ENCODE data around the gene CCNYL1.

Gene CCNYL1

DNA sequence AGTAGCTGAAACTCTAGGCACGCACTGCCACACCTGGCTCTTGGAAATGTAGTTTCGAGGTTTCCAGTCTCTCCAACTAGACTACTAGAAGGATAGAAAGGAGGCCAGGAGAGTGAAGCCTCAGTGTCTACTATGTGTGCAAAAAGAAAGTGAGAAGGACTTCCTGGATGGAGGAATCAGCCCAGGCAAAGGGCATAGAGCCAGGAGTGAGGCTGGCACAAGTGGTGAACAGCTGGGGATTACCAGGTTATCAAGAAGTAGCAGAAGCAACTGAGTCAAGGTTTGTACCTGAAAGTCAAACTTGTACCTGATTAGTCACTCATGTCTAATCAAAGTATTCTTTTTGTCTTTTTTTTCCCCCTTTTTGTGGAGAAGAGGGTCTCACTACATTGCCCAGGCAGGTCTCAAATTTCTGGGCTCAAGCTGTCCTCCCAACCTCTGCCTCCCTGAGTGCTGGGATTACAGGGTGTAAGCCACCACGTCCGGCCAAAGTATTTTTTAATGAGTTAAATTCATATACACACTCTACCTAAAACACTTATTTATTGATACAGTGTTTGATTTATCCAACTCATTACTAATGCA is 67.0 kb downstream of the CCNYL1 start:
- DNase-seq (ENCODE audit: low read depth) = no peak
- no peak overlapping the region for H3K4me3 ChIP-seq (ENCODE audit: low read depth, low read length)

DNA sequence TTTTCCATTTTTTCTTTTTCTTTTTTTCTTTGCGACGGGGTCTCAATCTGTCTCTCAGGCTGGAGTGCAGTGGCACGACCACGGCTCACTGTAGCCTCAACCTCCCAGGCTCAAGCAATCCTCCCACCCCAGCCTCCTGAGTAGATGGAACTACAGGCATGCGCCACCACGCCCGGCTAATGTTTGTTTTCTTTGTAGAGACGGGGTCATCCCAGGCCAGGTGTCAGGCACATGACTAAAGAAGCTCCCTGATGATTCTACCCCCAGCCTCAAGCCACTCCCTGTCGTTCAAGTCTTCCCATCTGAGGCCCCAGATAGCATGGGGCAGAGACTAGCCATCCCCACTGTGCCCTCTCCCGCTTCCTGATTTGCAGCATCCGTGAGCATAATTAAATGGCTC is 68.1 kb downstream of the CCNYL1 start:
- no peak for DNase-seq (ENCODE audit: low read depth)

DNA sequence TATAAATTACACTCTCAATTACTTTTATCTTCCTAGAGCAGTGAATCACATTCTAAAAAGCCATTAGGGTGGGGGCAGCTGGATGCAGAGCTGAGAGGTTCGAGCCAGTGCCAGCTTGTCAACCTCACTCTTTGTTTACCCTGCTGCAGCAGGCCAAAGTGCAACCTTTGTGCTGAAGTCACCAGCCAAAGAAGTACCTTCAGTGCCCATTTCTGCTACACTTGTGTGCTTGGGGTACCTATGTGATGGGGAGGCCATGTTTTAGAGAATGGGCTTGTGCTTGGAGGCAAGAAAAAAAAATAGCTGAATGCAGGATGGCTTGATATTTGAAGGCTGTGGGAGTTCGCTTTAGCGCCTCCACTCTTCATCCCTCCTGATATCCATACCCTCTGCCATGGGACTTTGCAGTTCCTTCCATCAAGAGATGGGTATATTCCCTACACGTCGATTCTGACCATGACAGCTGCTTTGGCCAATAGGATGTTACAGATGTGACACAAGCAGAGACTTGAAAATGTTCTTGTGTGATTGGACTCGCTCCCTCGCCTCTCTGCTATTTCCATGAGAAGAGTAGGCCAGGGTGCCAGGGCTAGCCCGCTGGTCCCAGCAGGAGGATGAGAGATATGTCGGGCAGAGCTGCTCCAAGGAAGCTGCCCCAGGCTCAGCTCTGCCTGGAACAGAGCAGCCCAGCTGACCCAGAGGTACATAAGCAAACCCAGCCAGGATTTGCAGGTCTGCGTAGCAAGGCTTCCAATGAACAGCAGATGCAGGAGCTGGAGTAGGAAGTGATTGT is 71.0 kb downstream of the CCNYL1 start:
- DNase-seq (ENCODE audit: low read depth) = no peak
- H3K4me3 ChIP-seq (ENCODE audit: low read depth, low read length) = no peak overlapping the region

More for the DNA sequence above, 68.1 kb downstream of the CCNYL1 start:
- no peak overlapping the region for H3K4me3 ChIP-seq (ENCODE audit: low read depth, low read length)

DNA sequence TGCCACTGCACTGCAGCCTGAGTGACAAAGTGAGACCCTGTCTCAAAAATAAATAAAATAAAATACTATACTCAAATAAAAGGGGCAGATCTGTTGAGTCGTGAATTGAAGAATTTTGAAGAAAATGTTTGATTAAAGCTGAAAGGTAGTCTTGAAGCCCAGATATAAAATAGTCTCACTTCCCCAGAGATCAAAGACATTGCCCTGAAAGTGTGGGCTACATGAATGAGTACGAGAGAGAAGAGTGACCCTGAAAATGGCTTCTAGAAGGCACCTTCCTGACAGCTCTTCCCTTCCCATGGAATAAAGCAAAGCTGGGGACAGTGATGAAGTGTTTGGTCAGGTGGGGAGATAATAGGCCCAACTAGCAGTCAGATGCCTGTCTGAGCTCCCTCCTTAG is 72.1 kb downstream of the CCNYL1 start:
- no peak overlapping the region for H3K4me3 ChIP-seq (ENCODE audit: low read depth, low read length)
- no peak for DNase-seq (ENCODE audit: low read depth)

DNA sequence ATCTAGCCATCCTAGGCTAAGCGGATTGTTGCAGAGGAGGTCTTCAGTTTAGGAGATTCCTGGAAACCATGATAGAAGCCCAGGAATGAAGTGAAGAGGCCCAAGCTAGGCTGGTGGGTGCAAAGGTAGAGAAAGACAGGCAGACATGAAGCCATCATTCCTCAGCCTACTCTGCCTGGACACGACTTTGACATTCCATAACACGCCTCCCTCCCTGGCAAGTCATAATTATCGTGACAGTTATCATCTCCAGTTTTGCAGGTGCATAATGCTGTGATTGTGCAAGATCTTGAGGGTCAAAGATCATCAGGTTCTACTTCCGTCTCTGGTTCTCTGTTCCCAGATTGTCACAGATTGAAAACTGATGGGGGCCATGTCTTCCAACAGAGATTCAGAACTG is 73.5 kb downstream of the CCNYL1 start:
- no peak overlapping the region for H3K4me3 ChIP-seq (ENCODE audit: low read depth, low read length)

DNA sequence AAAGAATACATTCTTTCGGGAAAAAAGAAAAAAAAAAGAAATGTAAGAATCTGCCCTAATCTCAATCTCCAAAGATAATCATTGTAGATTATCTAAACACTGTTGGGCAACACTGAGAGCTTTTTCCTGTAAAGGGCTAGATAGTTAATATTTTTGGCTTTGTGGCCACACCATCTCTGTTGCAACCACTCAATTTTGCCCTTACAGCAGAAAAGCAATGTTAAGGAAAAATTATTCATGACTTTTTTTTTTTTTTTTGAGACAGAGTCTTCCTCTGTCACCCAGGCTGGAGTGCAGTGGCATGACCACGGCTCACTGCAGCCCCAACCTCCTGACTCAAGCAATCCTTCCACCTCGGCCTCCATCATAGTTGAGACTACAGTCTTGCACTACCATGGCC is 75.6 kb downstream of the CCNYL1 start:
- no peak for DNase-seq (ENCODE audit: low read depth)
- no peak overlapping the region for H3K4me3 ChIP-seq (ENCODE audit: low read depth, low read length)

More for the DNA sequence above, 73.5 kb downstream of the CCNYL1 start:
- DNase-seq (ENCODE audit: low read depth) = no peak

GRCh38 chr2:207787800-207788199 is 76.4 kb downstream of the CCNYL1 start:
- H3K4me3 ChIP-seq (ENCODE audit: low read depth, low read length) = no peak overlapping the region
- DNase-seq (ENCODE audit: low read depth) = no peak

GRCh38 chr2:207790898-207791297 is 79.5 kb downstream of the CCNYL1 start:
- no peak overlapping the region for H3K4me3 ChIP-seq (ENCODE audit: low read depth, low read length)
- no peak for DNase-seq (ENCODE audit: low read depth)

DNA sequence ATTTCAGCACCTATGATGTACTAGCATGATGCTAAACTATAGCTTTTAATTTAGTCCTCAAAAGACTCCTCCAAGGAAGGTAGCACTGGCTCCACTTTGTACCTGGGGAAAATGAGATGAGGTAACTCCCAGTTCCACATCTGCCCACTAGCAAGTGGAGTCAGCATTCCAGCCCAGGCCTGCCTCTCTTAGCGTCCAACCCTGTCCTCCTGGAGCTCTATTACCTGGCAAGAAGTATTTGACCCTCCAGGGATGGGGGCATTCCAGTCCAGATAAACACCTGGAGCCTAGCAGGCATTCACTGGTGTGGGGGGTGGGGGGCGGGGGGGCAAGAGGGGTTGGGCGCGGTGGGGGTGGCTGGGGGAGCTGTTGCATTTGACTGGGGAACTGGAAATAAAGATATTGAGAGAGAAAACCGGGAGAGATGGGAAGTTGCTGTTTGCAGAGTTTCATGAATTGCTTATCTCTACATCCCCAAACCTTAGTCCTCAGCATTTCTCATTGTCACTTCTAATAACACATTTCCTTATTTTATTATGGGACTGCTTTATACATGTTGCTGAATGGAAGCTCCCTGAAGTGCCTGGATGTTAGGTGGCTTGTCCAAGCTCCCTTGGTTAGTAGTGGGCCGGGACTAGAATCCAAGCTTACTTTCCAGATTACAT is 80.3 kb downstream of the CCNYL1 start:
- no peak overlapping the region for H3K4me3 ChIP-seq (ENCODE audit: low read depth, low read length)
- DNase-seq (ENCODE audit: low read depth) = no peak

- H3K4me3 ChIP-seq (ENCODE audit: low read depth, low read length) = no peak overlapping the region
- DNase-seq (ENCODE audit: low read depth) = peak; percentile 26
Observed at GRCh38 chr2:207792244-207792785, 80.9 kb downstream of the CCNYL1 start.

DNA sequence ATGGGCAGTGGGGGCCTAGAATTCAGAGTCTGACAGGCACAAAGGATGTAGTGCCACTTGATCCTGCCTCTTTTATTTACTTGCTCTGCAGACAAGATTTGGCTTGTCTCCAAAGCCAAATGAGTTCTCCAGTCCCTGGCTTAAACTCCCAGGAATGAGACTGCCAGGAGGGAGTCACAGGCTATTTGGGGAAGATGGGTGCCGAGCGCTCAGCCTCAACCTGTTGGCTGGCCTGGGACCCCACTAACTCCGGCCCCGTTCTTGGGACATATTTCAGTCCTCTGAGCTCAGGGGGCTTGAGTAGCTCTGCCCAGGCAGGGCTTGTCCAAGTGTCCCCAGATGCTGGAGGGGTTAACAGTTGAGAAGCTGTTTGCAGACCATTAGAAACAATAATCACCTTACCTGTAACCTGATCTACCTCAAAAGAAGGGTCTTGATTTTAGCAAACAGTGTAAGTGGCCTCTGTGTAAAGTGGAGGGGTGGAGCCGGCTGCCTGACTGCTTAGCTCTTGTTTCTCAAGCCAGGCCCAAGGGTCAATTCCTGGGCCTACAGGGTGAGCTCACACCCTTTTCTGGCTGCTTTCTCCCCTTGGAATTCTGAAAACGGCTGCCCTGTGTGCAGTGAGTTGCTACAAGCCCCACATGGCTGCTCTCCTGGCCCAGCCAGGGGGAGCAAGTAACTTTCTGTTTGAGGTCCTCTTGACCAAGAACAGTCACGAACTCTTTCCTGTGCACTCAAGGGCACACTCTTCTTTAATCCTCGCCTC is 85.3 kb downstream of the CCNYL1 start:
- H3K4me3 ChIP-seq (ENCODE audit: low read depth, low read length) = no peak overlapping the region
- no peak for DNase-seq (ENCODE audit: low read depth)

GRCh38 chr2:207801259-207801658 is 89.8 kb downstream of the CCNYL1 start:
- DNase-seq (ENCODE audit: low read depth) = no peak

GRCh38 chr2:207802650-207803049 is 91.2 kb downstream of the CCNYL1 start:
- no peak overlapping the region for H3K4me3 ChIP-seq (ENCODE audit: low read depth, low read length)
- no peak for DNase-seq (ENCODE audit: low read depth)

More at GRCh38 chr2:207801259-207801658, 89.8 kb downstream of the CCNYL1 start:
- H3K4me3 ChIP-seq (ENCODE audit: low read depth, low read length) = no peak overlapping the region
